K562 (cell line): Measurements from ENCODE around the gene RWDD1. TPM values are rescaled to one million over a fixed set of nuclear protein-coding genes. Genes with fewer than 3 reads are reported as not detected.

Experiments used
- BDP1 ChIP-seq: IDR thresholded peaks from 3 replicates; pipeline ENCODE4 v1.6.1; 2011; ENCODE audit not compliant: insufficient read length, insufficient read depth
- BRD9 ChIP-seq: fragments of 450-650 bp; IDR thresholded peaks from 2 replicates; pipeline ENCODE4 v1.6.1; 2018; ENCODE audit warnings: low read depth; ENCODE audit not compliant: partially characterized antibody
- CEBPB ChIP-seq: fragments of 450-650 bp; IDR thresholded peaks from 2 replicates; pipeline ENCODE4 v1.6.1; 2016; ENCODE audit warnings: missing genetic modification characterization, missing compliant biosample characterization
- HES1 ChIP-seq: fragments of 450-650 bp; IDR thresholded peaks from 2 replicates; pipeline ENCODE4 v1.6.1; 2016; ENCODE audit warnings: low read depth, mild to moderate bottlenecking, moderate library complexity
- HMBOX1 ChIP-seq: sonication (generic); IDR thresholded peaks from 2 replicates; pipeline ENCODE4 v1.6.1; 2016
- MAFG ChIP-seq: fragments of 450-650 bp; conservative IDR thresholded peaks from 2 replicates; pipeline ENCODE4 v1.6.1; 2016; ENCODE audit warnings: missing genetic modification characterization, missing compliant biosample characterization
- MAX ChIP-seq: sonication (generic); formaldehyde crosslinking; IDR thresholded peaks from 2 replicates; pipeline ENCODE4 v1.9.0; 2022; ENCODE audit warnings: mild to moderate bottlenecking, missing genetic modification reagents
- MCM2 ChIP-seq: fragments of 450-650 bp; IDR thresholded peaks from 2 replicates; pipeline ENCODE4 v1.6.1; 2017; ENCODE audit warnings: low read depth, mild to moderate bottlenecking
- MCM3 ChIP-seq: fragments of 450-650 bp; IDR thresholded peaks from 2 replicates; pipeline ENCODE4 v1.6.1; 2016
- MTA1 ChIP-seq: fragments of 450-650 bp; IDR thresholded peaks from 2 replicates; pipeline ENCODE4 v1.6.1; 2017; ENCODE audit warnings: borderline replicate concordance
- MTA3 ChIP-seq: fragments of 450-650 bp; formaldehyde crosslinking; IDR thresholded peaks from 2 replicates; pipeline ENCODE4 v1.6.1; 2017; ENCODE audit warnings: mild to moderate bottlenecking, borderline replicate concordance
- NFXL1 ChIP-seq: fragments of 450-650 bp; formaldehyde crosslinking; IDR thresholded peaks from 2 replicates; pipeline ENCODE4 v1.4.0; 2021; ENCODE audit warnings: mild to moderate bottlenecking
- PHF21A ChIP-seq: fragments of 450-650 bp; IDR thresholded peaks from 2 replicates; pipeline ENCODE4 v1.6.1; 2017; ENCODE audit warnings: low read depth, borderline replicate concordance
- TARDBP ChIP-seq: fragments of 450-650 bp; IDR thresholded peaks from 2 replicates; pipeline ENCODE4 v1.6.1; 2016
- ZNF384 ChIP-seq: IDR thresholded peaks from 2 replicates; pipeline ENCODE4 v1.6.1; 2012; ENCODE audit warnings: low read depth, low read length, improper control_type of control experiment
- polyA plus RNA-seq, 8 experiments: library from polyadenylated mRNA; depleted of rRNA in 4 of 8; stranded (reverse) in 5 of 8; unstranded in 3 of 8; fragments of >200 nt; fragmentation: Nextera tagmentation in 2 of 8; fragmentation: Illumina TruSeq in 1 of 8; extraction: Ambion mirVana in 2 of 8; extraction: Trizol in 1 of 8; gene quantifications; 2 replicates each; pipeline versions ENCODE4 v1.2.1 to v1.2.3, GENCODE V29; 2011 to 2014; ENCODE audit warnings: inconsistent platforms in 1 of 8, missing spikeins in 1 of 8
- total RNA-seq, 7 experiments: library from RNA; depleted of rRNA in 6 of 7; stranded (reverse); fragments of >200 nt in 6 of 7; fragmentation: Illumina TruSeq in 2 of 7; extraction: Trizol in 2 of 7; gene quantifications; 2 replicates each; pipeline versions ENCODE4 v1.2.1 to v1.2.3, GENCODE V29; 2011 to 2021; ENCODE audit warnings: low replicate concordance in 1 of 7
- TF ChIP-seq, protein P1 (sequence below): fragments of 250-450 bp; sonication (Bioruptor Pico); IDR thresholded peaks from 2 replicates; pipeline ENCODE4 v1.5.0; 2020; ENCODE audit warnings: mild to moderate bottlenecking
- TF ChIP-seq, protein P2 (sequence below), 2 experiments: fragments of 450-650 bp; formaldehyde crosslinking in 1 of 2; IDR thresholded peaks; 2 replicates each; pipeline versions ENCODE4 v1.4.0 to v1.6.1; 2014 to 2020; ENCODE audit warnings: mild to moderate bottlenecking in 2 of 2, borderline replicate concordance in 1 of 2, low read depth in 1 of 2

RWDD1 gene
- total and polyA plus RNA-seq, 9 of the 15 experiments (the other 6 are each of a cell fraction or from before 2014, with no cell fraction given), result 31.9 to 89.8 (median 48.7) TPM

GRCh38 chr6:116570856-116571682 is at the start of gene RWDD1 (continued):
- TF ChIP-seq, protein P1, sequence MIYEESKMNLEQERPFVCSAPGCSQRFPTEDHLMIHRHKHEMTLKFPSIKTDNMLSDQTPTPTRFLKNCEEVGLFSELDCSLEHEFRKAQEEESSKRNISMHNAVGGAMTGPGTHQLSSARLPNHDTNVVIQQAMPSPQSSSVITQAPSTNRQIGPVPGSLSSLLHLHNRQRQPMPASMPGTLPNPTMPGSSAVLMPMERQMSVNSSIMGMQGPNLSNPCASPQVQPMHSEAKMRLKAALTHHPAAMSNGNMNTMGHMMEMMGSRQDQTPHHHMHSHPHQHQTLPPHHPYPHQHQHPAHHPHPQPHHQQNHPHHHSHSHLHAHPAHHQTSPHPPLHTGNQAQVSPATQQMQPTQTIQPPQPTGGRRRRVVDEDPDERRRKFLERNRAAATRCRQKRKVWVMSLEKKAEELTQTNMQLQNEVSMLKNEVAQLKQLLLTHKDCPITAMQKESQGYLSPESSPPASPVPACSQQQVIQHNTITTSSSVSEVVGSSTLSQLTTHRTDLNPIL (CRISPR knock-in tag), result no peak
- no peak for TF ChIP-seq BDP1
- TF ChIP-seq BRD9, result no peak
- TF ChIP-seq HES1, result no peak
- no peak for TF ChIP-seq NFXL1 (CRISPR knock-in tag)
- TF ChIP-seq PHF21A, result peak; percentile 96
- TF ChIP-seq MTA1, result peak; percentile 95
- TF ChIP-seq MAX (CRISPR knock-in tag), result peak; percentile 78; the same call in 1 of the 2 replicates
- peak; percentile 84 for TF ChIP-seq CEBPB (tag)
- TF ChIP-seq, protein P2, sequence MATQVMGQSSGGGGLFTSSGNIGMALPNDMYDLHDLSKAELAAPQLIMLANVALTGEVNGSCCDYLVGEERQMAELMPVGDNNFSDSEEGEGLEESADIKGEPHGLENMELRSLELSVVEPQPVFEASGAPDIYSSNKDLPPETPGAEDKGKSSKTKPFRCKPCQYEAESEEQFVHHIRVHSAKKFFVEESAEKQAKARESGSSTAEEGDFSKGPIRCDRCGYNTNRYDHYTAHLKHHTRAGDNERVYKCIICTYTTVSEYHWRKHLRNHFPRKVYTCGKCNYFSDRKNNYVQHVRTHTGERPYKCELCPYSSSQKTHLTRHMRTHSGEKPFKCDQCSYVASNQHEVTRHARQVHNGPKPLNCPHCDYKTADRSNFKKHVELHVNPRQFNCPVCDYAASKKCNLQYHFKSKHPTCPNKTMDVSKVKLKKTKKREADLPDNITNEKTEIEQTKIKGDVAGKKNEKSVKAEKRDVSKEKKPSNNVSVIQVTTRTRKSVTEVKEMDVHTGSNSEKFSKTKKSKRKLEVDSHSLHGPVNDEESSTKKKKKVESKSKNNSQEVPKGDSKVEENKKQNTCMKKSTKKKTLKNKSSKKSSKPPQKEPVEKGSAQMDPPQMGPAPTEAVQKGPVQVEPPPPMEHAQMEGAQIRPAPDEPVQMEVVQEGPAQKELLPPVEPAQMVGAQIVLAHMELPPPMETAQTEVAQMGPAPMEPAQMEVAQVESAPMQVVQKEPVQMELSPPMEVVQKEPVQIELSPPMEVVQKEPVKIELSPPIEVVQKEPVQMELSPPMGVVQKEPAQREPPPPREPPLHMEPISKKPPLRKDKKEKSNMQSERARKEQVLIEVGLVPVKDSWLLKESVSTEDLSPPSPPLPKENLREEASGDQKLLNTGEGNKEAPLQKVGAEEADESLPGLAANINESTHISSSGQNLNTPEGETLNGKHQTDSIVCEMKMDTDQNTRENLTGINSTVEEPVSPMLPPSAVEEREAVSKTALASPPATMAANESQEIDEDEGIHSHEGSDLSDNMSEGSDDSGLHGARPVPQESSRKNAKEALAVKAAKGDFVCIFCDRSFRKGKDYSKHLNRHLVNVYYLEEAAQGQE (IDR thresholded peaks at IDR 0.05; ENCODE audit: borderline replicate concordance), result peak; percentile 99
- TF ChIP-seq, protein P2 (CRISPR knock-in tag; IDR thresholded peaks at IDR 0.05; ENCODE audit: low read depth), result 0 out of 2 replicates have a peak, but pooled peaks have one; percentile 38
- no peak for TF ChIP-seq MAFG (tag)
- TF ChIP-seq ZNF384, result peak; percentile 57
- TF ChIP-seq HMBOX1, result no peak
- TF ChIP-seq MCM2, result no peak
- peak; percentile 80; the same call in 1 of the 2 replicates for TF ChIP-seq TARDBP
- peak; percentile 76; the same call in 1 of the 2 replicates for TF ChIP-seq MTA3
- TF ChIP-seq MCM3, result no peak
